Measurements from ENCODE around the gene SIKE1.
"Not testable (repeated sequence)": the region's sequence is repeated elsewhere in the genome, so short reads cannot be mapped to it uniquely, and the experiment has no call there.

SIKE1 gene

DNA sequence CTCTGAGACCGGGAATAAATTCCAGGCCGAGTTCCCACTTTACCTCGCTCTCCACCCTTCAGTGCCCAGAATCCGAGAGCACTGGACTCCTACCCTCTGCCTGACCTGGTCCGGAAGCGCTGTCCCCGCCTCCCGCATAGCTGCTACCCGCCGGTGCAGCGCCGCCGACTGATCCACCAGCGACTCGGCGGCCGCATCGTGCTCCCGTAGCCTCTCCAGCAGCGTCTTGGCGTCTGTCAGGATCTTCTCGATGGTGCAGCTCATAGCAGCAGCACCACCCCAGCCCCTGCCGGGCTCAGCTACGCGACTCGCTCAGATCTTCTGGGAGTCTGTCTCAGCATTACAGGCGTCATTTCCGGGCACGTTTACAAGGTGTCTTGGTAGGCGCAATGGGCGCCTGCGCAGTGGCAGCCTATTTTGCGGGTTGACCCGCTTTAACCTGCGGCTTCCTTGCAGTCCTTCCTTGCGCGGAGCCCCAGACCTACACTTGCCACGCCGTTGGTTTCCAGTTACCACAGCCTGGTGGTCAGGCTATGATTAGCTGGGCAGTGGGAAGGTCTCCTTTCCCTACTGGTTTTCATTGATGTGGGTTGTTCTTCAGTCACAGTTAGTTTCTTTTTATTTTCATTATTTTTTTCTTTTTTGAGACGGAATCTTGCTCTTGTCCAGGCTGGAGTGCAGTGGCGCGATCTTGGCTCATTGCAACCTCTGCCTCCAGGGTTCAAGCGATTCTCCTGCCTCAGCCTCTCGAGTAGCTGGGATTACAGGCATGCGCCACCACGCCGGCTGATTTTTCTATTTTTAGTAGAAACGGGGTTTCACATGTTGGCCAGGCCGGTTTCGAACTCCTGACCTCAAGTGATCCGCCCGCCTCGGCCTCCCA is at the start of gene SIKE1:
Gene SIKE1 (minus strand): TSS at position 342 of the 883 bp plus-strand sequence. CDS start 78 bp downstream, at position 264.
- DNase-seq = peak; percentile 94

DNA sequence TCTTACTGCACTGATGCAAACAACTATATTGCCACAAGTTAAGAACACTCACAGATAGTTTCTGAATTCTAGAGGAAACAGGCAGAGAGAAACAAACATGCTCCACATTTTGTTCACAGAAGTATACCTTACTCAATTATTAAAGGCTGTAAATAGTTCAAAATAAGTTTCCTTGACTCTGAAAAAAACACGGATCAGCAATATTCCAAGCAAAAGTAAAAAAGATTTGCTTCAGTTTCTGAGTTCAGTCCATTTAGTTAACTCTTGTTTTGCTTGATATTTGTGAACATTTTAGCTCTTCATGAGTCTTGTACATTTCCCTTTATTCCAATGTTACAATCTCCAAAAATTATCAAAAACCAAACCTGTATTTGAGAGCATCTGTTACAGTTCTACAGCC is 49.6 kb upstream of the SIKE1 start:
- not testable (repeated sequence) for DNase-seq

DNA sequence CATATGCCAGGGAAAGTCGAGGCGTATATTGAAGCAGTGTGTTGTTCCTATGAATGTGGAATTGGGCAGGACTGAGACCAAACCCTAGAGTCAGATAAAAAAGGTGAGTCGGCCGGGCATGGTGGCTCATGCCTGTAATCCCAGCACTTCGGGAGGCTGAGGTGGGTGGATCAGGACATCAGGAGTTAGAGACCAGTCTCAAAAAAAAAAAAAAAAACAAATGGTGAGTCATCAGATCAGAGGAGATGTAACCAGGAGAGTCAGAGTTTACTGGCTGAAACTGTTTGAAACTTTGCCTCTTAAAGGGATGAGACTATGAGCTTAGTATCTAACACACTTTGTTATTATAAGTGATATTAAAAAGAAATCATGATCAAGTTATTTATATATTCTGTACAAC is 47.8 kb upstream of the SIKE1 start:
- DNase-seq = no peak

DNA sequence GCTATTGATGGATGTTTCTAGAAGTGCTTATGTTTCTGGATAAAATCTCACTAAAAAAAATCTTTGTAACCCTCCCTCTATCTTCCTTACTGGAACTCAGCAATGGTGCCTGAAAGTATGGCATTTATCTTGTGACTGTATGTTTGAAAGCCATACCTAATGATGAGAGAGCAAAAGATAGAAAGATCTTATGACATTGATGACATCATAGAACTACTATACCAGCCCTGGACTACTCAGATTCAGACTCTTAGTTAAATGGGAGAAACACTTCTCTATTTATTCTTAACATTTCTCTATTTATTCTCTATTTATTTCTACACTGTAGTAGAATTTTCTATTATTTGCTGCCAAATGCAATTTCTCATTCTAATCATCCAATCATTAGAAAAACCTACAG is 41.5 kb upstream of the SIKE1 start:
- no peak for DNase-seq

DNA sequence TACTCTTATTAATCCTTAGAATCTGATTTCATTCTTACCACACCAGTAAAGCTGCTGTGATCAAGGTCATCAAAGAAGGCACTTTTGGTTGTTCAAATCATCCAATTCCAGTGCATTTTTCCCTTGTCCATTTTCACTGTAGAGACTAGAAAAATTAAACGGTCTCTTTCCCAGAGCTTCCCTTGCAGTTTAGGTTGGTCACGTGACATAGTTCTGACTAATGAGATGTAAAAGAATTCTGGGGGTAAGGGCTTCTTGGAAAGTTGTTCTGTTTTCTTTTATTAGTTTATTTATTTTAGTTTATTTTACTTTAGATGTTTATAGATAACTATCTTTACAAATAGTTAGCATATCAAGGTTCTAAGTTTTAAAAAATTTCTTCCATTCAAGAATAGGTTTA is 39.9 kb upstream of the SIKE1 start:
- DNase-seq = no peak

DNA sequence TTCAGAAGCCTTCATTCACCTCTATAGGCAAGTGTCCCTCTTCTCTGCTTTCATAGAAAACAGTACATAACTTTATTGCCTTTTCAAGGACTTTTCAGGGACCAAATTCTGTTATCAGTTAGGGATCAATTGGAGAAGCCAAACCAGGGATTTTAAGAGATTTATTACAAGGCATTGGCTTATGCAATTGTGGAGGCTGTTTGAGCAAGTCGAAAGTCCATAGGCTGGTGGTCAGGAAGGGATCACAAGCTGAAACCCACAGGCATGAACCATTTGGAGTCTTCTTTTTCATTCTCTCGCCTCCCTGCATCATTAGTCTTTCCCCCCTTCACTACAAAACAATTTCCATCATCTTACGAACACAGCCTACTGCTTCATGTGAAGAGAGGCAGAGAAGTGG is 39.4 kb upstream of the SIKE1 start:
- no peak for DNase-seq

DNA sequence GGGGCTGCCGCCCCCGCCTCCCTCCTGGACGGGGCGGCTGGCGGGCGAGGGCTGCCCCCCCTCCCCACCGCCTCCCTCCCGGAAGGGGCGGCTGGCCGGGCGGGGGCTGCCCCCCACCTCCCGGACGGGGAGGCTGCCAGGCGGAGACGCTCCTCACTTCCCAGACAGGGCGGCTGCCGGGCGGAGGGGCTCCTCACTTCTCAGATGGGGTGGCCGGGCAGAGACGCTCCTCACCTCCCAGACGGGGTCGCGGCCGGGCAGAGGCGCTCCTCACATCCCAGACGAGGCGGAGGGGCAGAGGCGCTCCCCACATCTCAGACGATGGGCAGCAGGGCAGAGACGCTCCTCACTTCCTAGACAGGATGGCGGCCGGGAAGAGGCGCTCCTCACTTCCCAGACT is 24.0 kb upstream of the SIKE1 start:
- not testable (repeated sequence) for DNase-seq

DNA sequence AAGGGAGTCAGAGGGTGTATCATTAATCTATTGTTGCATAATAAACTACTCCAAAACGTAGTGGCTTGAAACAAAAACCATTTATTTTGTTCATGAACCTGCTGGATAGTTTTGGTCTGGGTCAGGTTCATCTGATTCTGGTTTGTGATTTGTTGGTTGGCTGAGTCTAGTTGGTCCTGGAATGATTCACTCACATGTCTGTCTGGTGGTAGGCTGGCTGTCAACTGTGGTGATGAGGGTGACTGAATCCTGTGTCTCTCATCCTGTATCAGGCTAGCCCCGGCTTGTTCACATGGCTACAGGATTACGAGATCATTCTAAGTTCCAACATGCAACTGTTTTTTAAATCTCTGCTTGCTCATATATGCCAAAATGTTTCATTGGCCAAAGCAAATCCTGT is 22.5 kb upstream of the SIKE1 start:
- DNase-seq = no peak

DNA sequence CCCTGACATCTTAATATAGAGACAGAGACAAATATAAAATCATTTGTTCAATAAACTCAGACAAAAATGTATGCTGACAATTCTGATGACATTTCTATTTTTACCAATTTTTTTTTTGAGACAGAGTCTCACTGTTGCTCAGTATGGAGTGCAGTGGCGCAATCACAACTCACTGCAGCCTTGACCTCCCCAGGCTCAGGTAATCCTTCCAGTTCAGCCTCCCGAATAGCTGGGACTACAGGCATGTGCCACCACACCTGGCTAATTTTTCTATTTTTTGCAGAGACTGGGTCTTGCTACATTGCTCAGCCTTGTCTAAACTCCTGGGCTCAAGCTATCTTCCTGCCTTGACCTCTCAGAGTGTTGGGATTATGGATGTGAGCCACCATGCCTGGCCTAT is 13.6 kb upstream of the SIKE1 start:
- DNase-seq = no peak

DNA sequence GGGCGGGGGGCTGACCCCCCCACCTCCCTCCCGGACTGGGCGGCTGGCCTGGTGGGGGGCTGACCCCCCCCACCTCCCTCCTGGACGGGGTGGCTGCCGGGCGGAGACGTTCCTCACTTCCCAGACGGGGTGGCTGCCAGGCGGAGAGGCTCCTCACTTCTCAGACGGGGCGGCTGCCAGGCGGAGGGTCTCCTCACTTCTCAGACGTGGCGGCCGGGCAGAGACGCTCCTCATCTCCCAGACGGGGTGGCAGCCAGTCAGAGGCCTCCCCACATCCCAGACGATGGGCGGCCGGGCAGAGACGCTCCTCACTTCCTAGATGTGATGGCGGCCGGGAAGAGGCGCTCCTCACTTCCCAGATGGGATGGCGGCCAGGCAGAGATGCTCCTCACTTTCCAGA is 10.1 kb upstream of the SIKE1 start:
- not testable (repeated sequence) for DNase-seq

DNA sequence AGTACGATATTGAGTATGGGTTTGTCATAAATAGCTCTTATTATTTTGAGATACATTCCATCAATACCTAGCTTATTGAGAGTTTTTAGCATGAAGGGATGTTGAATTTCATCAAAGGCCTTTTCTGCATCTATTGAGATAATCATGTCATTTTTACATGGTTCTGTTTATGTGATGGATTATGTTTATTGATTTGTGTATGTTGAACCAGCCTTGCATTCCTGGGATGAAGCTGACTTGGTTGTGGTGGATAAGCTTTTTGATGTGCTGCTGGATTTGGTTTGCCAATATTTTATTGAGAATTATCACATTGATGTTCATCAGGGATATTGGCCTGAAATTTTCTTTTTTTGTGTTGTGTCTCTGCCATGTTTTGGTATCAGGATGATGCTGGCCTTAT is 6.0 kb upstream of the SIKE1 start:
- DNase-seq = not testable (repeated sequence)

DNA sequence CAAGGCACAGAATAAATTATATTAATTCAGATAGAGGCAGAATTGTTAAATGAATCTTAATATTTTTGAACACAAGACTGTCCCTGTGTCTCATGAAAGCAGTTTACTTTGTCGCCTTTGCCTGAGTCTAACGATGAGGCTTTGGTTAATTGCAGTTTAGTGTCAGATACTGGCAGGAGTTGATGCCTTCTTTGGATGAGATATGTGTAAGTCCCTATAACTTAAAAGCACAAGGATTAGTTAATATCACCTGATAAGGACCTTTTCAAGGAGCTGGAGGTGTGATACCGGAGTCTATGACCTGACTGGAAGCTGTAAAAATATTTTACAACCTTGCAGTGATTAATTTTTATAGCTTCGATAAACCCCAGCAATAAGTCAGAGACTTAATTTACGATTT is 2.0 kb upstream of the SIKE1 start:
- DNase-seq = no peak

DNA sequence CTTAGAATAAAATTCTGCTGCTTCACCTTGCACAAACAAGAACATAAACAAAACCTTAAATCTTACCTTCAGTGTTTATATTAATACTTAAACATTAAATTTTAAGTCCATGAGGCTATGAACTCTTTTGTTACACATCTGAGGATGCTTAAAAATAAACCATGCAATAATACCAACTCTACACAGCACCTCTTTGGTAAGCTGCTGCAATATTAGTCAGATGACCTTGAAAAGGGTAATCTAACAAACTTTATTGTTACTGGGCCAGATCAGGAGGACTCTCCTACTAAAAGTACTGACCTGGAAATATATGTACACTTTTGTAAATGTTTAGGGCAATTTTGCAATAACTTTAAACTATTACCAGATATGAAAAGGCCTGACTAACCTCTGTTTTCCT is 763 bp downstream of the SIKE1 start:
- no peak for DNase-seq

DNA sequence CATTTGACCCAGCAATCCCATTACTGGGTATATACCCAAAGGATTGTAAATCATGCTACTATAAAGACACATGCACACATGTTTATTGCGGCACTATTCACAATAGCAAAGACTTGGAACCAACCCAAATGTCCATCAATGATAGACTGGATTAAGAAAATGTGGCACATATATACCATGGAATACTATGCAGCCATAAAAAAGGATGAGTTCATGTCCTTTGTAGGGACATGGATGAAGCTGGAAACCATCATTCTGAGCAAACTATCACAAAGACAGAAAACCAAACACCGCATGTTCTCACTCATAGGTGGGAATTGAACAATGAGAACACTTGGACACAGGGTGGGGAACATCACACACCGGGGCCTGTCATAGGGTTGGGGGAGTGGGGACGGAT is 3.8 kb downstream of the SIKE1 start:
- not testable (repeated sequence) for DNase-seq

DNA sequence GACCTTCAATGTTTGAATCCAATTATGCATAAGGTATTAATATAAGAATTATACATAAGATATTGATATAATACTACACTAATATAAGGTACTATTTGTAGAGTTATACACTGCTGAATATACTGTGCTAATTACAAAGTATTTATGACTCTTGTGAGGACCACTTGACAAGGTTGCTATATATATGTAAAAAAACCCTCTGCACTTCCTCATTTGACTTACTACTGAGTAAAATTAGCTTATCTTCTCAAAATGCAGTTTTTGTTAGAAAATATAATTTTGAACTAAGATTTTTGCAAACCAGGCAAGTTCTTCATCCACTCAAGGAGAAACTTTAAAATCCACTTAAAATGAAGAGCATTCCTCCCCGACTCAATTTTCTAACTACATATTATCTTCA is 8.5 kb downstream of the SIKE1 start:
- no peak for DNase-seq

DNA sequence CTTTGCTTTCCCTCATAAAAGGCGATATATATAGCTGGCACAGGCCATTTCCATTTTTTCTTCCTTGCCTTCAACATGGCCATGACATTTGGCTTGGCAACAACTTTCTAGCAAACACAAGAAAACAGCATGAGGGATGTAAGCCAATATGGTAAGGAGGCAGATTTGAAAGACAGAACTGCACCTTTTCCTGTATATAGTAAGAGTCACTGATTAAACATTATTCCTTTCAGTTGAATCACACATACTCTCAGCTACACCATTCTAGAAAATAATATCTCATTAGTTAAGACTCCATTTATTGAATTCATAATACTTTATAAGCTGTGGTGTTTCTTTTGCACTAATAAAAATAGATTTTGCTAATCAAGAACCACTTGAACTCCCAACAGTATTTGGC is 9.5 kb downstream of the SIKE1 start:
- no peak for DNase-seq

DNA sequence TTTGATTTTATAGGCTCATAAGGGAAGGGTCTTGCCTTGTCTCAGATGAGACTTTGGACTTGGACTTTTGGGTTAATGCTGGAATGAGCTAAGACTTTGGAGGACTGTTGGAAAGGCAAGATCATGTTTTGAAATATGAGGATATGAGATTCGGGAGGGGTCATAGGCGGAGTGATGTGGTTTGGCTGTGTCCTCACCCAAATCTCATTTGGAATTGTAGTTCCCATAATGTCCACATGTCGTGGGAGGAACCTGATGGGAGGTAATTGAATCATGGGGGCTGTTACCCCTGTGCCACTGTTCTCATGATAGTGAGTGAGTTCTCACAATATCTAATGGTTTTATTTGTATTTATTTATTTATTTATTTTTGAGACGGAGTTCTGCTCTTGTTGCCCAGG is 15.8 kb downstream of the SIKE1 start:
- DNase-seq = no peak

DNA sequence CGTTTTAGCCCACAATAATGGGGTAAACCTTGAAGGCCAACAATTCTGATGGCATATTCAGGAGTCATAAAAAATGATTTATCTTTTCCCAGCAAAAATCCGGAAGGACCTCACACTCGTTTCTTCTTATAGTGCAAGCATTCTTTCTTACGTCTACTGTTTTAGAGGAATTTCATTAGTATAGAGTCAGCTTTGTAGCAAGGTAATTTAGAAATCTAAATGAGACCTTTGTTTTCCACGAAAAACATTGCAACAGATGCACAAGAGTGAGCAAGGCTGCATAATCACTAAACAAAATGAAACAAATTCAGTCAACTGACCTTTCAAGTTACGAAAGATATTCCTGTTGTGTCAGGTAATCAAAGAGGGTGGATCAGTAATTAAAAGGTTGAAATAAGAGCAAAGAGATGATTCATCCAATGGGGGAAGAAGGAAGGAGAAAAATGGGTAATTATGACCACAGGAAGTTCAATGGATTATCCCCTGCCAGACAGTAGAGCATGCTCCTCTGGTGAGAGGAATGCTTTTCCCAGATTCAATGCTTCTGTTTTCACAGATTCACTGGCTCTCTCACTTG is 22.1 kb downstream of the SIKE1 start:
- no peak for DNase-seq

DNA sequence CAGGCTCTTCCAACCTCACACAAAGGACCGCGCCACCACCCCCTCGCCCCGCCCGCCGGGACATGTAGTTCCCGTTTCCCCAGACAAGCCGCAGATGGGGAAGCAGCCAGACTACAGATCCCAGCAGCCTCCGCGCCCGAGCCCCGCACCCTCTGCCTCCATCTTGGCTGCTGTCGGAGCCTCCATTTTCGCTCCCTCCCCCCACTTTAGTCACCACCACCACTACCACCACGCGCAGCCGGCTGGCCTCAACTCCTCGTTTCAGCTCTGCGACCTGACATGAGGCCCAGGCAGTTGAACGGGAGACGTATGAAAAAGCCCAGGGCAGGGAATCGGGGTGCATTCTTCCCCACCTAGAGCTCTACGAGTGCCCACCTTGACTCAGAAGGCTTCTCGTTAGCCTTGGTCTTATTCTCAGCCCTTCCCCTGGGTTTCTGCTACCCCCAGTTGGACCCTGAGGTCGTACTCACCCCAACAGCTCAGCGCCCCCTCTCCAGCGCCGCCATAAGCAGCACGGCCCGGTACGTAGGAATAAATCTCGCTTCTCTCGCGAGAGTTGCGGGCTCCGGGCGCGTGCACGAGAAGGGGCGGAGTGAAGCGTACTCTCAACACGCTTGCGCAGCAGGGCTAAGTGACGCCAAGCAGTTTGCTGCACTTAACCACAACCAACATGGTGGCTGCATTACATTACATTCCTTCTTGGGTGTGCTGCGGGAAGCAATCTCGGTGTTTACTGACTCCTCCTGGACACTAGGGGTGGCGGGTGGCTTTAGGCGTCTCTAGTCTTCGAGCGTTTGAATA is 22.8 kb downstream of the SIKE1 start, which contains the start of gene CSDE1:
Gene CSDE1 (minus strand): TSS at position 530 of the 801 bp plus-strand sequence. CDS start 18,094 bp downstream, outside the sequence.
- peak; percentile 95 for DNase-seq

DNA sequence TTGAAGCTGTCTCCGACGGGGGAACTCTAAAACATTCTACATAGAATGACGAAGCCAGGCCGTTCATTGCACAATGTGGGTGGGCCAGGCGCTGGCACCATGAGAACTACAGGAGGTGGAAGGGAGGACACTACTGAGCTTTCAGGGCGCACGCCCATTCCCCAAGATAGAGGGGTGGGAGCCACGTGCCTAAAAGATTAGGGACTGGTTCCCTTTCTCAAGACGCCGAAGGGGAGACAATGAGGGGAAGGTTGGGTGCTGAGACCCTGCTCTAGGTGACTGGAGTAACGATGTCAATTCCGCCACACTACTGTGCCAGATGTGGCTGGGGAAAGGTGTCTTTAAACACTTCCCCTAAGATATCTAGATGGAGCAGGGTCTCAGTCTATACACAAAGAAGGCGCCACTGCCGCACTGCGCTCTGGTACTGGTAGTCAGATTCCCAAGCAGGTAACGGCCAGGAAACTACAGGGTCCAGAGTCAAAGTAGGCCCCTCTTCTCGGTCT is 23.5 kb downstream of the SIKE1 start:
- DNase-seq = peak; percentile 25

DNA sequence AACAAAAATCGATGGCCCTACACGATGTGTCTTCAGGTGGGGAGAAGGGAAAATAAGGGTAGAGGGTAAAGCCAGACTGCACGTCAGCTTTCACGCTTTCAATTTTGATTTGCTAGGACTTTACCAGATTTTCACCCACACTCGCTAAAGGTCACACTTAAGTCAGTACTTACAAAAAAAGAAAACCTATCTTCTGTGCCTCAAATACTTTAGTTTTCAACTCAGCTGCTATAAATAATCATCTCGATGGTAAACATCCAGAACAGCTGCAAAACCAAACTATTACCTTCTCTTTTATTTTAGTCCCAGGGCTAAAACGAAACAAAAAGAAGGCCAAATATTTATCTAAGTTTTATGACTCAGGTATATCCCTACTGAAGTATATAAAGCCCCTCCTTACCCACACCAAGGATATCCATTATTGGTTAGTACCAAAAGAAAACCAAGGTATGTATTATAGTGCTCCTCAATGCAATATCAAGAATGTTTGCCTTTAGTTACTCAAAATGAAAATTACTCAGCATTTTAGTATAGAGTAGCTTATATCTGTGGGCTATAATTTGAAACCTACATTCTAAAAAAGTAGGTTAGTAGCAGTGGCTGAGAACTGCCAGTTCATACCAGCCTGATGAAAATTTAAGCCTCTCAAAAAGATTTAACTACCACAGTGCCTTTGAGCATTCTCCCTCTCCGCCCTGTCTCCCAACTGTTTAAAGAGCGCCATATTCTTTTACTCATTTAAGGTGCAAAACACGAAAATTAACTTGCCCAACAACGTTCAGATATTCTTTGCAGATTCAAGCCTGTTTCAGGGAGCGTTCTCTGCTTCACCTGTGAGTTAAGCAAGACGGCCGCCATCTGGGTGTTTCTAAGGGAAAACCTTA is 24.2 kb downstream of the SIKE1 start:
- DNase-seq = no peak

All from NCI-H526 treated with DMSO at 0.1 percent for 48 hours (cell line).